DMS114 treated with DMSO at 0.1 percent for 48 hours (cell line): ENCODE measurements around the gene PARD3.

Source experiments
- DNase-seq: peaks from one replicate; lab custom pipeline; 2025; ENCODE audit not compliant: unreplicated experiment; lab: John Stamatoyannopoulos, UW

PARD3 gene

DNA sequence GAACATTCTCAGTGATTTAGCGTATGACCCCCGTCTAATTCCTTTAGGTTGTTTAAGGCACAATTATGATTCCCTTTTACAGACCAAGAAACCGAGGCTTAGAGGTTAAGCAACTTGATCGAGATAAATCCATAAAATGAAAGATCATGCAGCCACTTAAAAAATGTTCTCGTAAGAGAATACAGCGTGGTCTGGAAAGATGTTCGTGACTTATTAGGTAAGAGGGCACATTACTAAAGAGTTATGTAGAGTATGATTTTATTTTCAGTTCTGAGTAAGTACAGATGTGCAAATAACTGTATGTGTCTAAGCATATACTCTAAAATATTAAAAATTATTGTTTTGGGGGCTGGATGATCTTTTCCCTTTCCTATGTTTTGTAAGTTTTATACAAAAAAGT is 575.1 kb downstream of the PARD3 start:
- no peak for DNase-seq

DNA sequence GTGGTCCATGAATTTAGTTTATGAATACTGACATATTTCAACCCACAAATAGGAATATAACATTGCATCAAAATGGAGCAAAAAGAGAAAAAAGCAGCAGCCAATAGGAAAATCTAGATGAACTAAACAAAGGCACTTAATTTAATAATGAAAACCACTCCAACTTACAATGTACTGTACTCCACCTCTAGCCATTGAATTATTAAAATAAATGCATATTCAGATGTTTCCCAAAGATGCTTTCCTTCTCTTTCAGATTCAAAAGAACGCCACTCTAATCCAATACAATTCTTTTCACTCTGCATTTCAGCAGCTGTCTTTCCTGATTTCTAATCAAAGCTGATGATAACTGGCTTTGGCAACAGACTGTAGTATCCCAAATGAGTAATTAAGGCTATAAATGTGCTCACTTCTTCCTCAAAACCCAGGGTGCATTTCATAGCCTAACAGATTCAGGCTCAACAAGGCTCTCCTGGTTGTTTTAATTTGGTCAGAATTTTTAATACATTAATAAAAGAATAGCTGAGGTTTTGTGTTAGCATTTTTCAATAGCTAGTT is 577.1 kb downstream of the PARD3 start:
- no peak for DNase-seq

DNA sequence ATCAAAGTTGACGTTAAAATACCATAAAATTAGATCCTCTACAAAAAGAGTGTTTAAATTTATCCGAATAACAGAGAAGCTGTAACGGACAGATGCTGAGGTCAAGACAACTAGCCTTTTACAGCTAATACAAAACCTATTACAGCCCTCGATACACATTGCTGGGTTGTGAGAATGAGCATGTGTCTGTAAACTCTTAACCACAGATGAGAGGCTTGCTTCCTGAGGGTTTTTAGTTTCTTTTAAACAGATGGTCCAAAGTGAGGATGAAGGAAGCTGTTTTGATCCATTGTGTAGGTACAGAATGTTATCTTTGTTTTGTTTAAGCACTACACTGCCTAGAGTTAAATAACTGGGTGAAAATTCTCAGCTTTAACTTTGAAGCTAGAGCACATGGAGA is 578.2 kb downstream of the PARD3 start:
- DNase-seq, result no peak

DNA sequence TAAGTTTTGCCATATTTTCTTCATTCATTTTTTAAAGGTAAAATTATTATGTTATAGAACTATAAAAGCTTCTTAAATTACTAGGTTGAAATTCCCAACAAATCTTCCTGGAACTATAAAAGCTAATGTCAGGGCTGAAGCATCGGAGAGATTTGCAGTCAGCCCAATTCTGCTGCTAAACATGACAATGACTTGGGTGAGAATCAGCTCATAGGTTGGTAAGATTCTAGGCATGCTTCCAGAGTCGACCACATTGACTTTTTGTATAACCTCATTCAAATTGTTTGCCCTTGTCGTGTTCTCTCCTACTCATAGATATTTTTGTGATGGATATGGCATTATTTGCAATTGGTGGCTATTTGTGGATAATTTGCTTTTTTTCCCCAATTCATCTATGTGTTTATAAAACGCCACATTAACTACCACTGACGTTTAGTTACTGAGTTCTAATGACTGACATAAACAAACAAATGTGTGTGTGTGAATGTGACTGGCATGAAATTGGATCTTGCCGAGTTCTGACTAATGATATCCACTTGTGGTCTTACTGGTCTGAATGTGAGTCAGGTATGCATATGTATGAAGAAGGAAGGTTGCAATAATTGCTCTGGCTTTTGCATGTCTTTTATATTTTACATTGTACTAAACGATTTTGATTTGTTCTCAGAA is 579.8 kb downstream of the PARD3 start:
- DNase-seq, result no peak

DNA sequence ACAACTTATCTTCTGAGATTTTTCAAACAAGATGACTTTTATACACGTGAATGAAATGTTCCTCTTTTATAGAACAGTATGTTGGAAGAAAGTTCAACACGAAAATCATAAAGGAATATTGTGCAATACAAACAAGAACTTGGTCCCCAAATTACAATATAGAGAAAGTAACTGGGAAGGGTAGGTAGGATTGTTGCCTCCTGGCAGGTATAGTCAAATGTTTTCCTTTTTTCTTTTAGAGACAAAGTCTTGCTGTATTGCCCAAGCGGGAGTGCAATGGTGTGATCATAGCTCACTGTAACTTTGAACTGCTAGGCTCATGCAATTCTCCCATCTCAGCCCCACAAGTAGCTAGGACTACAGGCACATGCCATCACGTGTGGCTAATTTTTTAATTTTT is 582.6 kb downstream of the PARD3 start:
- DNase-seq, result no peak

DNA sequence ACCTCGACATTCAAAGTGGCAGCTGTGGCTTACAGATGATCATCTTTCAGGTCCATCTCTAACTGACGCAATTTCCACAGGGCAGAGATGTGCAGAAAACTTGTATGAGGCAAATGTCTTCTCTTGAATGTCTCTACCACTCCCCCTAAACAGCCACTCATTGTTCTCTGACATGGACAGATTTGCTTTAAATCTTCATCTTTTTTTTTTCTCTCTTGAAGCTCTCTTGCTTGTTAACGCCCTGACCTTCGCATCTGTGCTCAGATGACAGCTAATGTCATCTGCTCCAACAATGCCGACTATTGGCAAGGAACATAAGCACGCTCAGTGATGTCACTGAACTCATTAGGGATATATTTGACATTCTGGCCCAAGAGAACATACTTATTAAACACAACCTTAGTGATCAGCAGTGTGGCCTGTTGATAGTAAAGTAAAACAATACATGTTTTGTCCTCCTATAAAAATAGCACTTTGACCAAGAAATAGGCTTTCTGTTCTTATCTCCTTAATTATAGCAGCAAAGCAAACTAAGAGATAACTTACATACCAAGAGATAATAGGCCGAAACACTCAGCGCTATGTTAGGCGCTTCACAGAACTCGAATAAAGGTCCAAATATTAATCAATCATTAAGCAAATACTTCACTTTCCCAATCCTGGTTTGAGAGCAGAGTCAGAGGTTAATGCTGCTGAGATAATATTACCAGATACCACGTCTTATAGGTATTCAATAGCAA is 583.5 kb downstream of the PARD3 start:
- DNase-seq, result no peak

DNA sequence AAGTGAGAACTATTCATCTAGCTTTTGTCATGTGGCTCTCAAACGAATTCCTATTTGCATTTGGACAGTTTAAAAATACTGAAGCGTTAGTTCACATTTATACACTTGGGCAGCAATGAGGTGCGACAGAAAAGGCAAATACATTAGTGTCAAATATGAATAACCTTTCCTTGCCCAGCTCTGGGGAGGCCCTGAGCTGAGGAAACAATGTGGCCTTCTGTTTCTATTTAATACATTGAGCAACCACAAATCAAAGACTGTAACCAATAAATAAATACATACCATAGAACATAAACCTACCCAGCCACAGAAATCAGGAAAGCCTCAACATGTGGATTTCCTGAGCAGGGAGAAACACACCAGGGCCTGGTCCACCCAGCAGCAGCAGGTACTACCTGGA is 585.2 kb downstream of the PARD3 start:
- DNase-seq, result no peak

DNA sequence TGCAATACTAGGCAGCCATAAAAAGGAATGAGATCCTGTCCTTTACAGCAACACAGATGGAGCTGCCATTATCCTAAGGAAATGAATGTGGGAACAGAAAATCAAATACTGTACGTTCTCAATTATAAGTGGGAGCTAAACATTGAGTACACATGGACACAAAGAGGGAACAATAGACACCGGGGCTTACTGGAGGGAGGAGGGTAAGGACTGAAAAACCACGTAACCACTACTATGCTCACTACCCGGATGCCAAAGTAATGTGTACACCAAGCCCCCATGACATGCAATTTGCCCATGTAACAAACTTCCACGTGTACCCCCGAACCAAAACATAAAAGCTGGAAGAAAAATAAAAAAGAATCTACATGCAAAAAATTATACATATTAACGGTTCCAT is 587.0 kb downstream of the PARD3 start:
- DNase-seq, result no peak

DNA sequence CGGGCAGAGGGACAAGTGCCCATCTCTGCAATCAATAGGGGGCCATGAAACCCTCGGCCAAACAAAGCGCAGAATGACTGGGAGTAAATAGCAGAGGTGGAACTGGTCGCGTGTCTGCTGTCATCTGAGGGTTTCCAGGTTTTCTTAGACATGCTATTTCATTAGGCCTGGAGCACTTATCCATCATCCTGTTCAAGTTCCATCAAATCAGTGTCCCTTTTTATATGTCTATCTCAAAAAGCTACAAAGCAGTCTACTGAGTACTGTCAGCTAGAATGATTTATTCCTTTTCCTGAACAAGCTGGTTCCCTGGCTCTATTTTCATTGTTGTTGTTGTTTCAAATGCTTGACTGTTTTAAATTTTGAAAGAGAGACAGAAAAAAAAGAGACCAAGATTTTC is 590.5 kb downstream of the PARD3 start:
- no peak for DNase-seq

DNA sequence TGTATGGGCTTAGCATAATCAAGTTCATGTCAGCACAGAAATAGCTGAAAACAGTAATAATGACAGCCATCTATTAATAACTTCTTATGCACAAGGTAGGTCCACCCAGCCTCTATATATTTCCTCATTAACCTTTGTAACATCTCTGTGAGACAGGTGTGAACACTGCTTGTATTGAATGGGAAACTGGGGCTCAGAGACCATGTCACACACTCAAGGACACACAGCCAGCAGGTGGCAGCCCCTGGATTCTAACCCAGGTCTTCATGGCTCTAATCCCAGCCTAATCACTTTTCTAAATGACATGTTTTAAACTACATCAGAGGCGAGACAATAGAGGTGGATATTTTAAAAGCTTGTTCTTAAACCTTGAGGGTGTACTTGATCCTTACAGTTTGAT is 591.4 kb downstream of the PARD3 start:
- no peak for DNase-seq

DNA sequence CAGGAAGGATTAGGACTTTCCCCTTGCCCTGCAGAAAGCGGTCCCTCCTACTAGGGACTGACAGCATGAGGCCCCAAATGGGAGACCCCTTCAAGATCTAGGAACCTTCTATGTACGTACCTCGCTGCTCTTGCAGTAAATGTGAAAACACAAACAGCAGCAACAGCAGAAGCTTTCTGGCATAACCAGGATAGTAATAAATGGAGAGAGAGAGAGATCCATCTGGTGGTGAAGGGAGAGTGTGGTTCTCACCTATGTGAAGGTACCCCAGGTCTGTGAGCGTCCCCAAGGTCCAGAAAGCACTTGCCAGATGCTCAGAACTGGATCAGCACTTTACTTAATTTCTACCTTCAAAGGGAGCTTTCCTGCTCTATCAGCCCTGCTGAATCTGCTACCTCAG is 592.7 kb downstream of the PARD3 start:
- DNase-seq, result no peak

DNA sequence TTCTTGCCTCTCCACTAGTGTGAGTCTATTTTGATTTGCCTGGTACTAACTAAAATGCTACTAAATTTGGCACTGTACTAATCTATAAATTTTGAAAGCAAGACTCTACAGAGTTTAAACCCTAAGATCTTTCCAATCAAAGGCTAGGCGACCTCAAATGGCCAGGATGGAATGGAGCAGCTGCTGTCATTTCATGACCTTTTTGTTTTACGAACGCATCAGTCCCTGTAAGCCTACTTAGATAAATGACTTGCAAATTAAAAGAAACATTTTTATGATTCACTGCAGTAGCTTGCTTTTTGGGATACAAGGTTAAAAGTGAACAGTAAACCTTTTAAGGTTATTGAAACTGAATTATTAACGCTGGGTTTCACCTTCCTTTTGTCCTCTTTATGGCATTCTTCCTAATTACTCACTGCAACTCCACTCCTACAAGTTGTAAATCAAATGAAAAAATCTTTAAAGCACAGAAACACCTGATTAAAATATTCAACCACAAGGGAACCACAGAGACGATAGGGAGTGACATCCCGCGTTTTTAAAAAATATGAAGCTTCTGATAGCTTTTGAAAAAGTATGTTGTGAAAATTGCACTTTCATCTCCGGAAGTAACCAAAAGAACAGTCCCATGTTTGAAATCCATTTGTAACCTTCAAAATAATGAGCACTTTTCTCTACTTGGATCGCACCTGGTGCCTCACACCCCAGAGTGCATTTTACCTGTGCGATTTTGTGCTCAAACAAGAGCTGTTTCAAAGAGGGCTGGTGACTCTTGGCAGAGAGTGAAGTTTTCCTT is 595.1 kb downstream of the PARD3 start:
- no peak for DNase-seq

DNA sequence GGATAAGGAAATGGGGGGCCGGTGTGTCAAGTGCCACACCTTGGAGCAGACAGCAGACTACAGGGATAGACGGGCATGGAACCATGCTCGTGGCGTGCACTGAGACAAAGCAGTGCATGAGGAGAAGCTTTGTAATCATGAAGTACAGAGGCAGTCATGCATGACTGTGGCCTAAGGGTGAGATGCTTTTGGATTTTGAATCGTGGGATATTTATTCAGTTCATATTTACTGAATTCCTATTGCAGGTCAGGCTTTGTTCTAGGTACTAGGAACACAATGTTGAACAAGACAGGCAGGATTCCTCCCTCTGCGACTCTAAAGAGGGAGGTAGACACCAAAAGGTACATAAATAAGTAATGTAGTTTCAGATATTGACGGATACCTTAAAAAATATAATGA is 597.6 kb downstream of the PARD3 start:
- DNase-seq, result no peak

DNA sequence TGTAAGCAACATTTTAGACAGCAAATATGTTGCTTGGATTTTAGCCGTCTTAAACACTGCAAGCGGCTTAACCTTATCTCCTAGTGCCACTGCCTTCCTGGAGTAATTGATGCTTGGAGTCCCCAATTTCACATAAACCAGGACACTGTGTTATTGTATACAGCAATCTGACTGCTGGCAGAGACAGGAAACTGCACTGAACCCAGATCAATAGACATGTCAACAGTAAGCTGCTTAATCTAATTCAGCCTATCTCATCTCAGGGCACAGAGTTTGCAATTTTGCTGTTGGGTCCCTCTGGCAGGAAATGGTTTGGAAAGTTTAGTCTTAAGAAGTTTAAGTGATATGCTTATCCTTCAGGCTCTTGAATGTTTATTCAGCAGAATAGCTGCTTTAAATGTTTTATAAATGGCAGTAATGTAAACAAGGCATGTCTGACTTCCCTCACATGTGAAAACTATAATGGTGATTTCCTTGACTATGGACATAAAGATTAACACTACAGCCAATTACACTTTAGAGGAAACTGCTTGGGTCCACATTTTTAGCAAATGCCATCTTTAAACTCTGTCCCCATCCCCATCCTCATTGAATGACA is 598.6 kb downstream of the PARD3 start:
- DNase-seq, result no peak

DNA sequence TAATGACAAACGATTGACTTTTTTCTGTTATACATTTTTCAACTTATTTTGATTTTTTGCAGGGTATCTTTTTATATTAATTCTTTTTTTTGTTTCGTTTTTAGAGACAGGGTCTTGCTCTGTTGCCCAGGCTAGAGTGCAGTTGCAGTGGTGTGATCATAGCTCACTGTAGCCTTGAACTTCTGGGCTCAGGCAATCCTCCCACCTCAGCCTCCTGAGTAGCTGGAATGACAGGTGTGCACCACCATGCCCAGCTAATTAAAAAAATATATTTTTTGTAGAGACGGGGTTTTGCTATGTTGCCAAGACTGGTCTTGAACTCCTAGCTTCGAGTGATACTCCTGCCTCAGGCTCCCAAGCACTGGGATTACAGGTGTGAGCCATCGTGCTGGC is 601.3 kb downstream of the PARD3 start:
- no peak for DNase-seq

DNA sequence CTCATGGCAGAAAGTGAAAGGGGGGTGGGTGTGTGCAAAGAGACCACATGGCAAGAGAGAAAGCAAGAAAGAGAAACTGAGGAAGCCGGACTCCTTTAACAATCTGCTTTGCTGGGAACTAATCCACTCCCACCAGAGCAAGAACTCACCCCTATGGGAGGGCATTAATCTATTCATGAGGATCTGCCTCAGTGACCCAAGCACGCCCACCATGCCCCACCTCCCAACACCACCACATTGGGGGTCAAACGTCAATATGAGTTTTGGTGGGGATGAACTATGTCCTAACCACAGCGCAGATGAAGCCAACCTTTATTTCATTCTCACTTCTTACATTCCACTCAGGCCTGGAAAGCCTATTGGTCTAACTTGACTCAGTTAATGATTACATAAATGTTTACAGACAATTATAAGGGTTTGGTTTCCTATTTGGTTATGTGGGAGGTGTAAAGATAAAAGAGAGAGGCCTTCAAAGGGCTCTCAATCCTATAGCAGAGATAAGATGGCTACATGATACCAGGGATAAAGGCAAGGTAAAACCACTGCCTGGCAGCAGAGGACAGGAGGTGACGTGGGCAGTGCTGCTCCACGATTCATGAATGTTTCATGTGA is 601.8 kb downstream of the PARD3 start:
- no peak for DNase-seq

DNA sequence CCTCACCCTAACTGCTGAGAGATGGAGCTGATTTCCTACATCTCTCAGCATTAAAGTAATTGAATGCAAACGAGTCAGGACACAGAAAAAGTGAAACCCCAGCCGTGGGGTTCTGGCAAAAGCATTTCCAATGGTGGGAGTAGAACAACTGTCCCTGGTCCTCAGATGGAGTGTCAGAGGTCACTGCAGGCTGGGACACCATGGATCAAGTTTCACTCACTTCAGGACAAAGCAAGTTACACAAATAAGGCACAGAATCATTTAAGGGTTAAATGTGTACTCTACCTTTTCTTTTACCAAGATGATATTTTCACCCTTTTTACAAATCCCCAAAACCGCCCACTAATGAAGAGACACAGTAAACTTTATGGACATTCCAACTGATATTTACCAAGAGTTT is 607.8 kb downstream of the PARD3 start:
- no peak for DNase-seq

DNA sequence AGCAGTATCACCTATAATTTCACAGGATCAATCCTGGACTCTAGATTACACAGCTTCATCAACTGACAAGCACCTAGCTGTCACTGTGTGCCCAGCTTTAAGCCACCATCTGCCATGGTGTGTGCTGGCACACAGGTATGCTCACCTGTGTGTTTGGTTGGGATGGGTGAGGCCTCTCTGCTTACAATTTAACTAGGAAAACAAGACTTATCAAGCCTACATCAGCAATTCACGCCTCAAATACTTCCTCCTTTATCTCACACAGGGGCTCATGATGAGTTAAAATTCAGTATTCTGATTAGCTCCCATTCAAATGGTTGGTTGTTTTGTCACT is 608.2 kb downstream of the PARD3 start:
- no peak for DNase-seq

DNA sequence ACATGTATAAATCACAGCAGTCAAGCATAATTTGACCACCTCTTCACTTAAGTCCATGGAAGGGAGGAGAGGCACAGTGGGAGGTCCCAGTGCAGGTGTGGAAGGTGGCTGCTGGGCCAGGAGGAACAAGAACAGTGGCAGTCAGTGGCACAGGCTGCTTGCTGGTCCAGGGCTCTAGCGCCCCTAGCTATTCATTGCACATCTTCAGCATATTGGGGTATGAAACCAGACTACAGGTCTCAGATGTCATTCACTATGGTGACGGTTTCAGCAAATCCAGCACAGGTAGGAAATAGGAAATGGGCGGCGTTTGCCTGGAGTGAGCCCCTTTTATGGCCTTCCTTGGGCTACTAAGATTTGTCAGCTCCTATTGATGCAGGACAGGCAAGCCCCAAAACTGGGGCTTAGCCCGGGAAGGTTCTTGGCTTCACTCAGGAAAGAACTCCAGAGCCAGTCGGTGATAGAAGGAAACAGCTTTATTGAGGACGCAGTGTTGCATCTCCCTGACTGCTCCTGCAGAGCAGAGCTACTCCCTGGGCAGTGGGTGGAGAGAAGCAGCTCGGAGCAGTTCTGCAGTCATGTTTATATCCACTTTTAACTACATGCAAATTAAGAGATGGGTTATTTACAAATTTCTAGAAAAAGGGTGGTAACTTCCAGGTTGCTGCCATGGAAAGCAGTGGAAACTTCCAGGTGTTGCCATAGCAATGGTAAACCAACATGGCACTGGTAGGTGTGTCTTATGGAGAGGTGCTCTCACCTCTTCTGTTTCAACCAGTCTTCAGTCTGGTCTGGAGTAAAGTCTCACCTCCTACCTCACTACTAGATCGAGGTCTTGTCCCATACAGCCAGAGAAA is 608.8 kb downstream of the PARD3 start:
- DNase-seq, result no peak

DNA sequence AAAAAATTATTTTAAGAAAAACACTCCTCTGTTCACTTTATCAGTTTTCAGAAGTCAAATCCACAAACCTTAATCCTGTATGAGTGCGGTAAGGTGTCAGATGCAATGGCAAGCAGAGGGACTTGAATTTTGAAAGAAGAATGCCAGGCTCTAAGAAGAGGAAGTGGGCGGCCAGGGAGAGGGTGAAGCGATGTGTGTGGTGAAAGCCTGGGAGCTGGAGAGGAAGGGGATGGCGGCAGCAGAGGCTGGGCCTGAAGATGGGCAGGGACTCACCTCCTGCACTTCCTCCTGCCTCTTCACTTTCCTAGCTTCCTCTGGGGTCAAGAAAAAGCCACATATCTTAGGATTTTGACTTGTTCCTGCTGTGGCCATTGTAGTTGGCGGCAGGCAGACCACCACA is 609.6 kb downstream of the PARD3 start:
- DNase-seq, result no peak
